Neural cell (in vitro differentiated cells): ENCODE data around the gene SLC13A3. TPM values are rescaled to one million over a fixed set of nuclear protein-coding genes. Genes with fewer than 3 reads are reported as not detected.

ENCODE experiments used
- H2AFZ ChIP-seq: fragments of 200-600, 300-800 bp; sonication (generic), shearing (Covaris generic); 2 replicates; pipeline ENCODE4 v1.6.0; 2014; ENCODE audit warnings: low read depth, mild to moderate bottlenecking, antibody characterized with exemption, low read length, moderate library complexity
- H3F3A ChIP-seq: fragments of 200-600 bp; shearing (Covaris generic); 2 replicates; pipeline ENCODE4 v1.6.1; 2016; ENCODE audit warnings: mild to moderate bottlenecking, moderate library complexity, mixed read lengths, antibody characterized with exemption, low read length; ENCODE audit not compliant: insufficient read depth, poor library complexity, severe bottlenecking
- H3K27ac ChIP-seq: fragments of 200-600, 300-800 bp; sonication (generic), shearing (Covaris generic); 2 replicates; pipeline ENCODE4 v1.5.1; 2014; ENCODE audit warnings: mild to moderate bottlenecking, low read length, moderate library complexity
- H3K27me3 ChIP-seq: fragments of 300-800, 200-600 bp; sonication (generic), shearing (Covaris generic); 2 replicates; pipeline ENCODE4 v1.6.0; 2014; ENCODE audit warnings: mild to moderate bottlenecking, low read depth, low read length, moderate library complexity; ENCODE audit not compliant: insufficient read depth
- H3K36me3 ChIP-seq: fragments of 300-800, 200-600 bp; sonication (generic), shearing (Covaris generic); 2 replicates; pipeline ENCODE4 v1.5.1; 2014; ENCODE audit warnings: mild to moderate bottlenecking, antibody characterized with exemption, low read length, moderate library complexity; ENCODE audit not compliant: insufficient read depth
- H3K4me2 ChIP-seq: fragments of 300-800, 200-600 bp; sonication (generic), shearing (Covaris generic); 2 replicates; pipeline ENCODE4 v1.6.0; 2014; ENCODE audit warnings: mild to moderate bottlenecking, low read length
- H3K4me3 ChIP-seq: fragments of 300-800, 200-600 bp; sonication (generic), shearing (Covaris generic); 2 replicates; pipeline ENCODE4 v1.5.1; 2014; ENCODE audit warnings: mild to moderate bottlenecking, low read length, moderate library complexity
- H3K79me2 ChIP-seq: fragments of 200-600 bp; shearing (Covaris generic); replicated peaks from 2 replicates; pipeline ENCODE4 v1.6.0; 2014; ENCODE audit warnings: mild to moderate bottlenecking, low read length, moderate library complexity; ENCODE audit not compliant: insufficient read depth
- H3K9ac ChIP-seq: fragments of 300-800, 200-600 bp; sonication (generic), shearing (Covaris generic); 2 replicates; pipeline ENCODE4 v1.6.1; 2016; ENCODE audit warnings: mild to moderate bottlenecking, low read length, mixed read lengths
- H3K9me2 ChIP-seq: fragments of 200-600 bp; shearing (Covaris generic); 2 replicates; pipeline ENCODE4 v1.6.1; 2016; ENCODE audit warnings: mild to moderate bottlenecking, low read length, mixed read lengths; ENCODE audit not compliant: insufficient read depth
- H3K9me3 ChIP-seq: fragments of 200-600, 300-800 bp; sonication (generic), shearing (Covaris generic); 2 replicates; pipeline ENCODE4 v1.6.1; 2016; ENCODE audit warnings: mild to moderate bottlenecking, mixed run types, low read length, moderate library complexity, mixed read lengths
- H4K20me1 ChIP-seq: fragments of 200-600 bp; shearing (Covaris generic); 2 replicates; pipeline ENCODE4 v1.6.1; 2016; ENCODE audit warnings: mild to moderate bottlenecking, mixed run types; ENCODE audit not compliant: insufficient read depth
- EP300 ChIP-seq: fragments of 450-650 bp; conservative IDR thresholded peaks from 2 replicates; pipeline ENCODE4 v1.6.1; 2014; ENCODE audit warnings: antibody characterized with exemption, mild to moderate bottlenecking, moderate library complexity; ENCODE audit not compliant: poor library complexity, severe bottlenecking
- EZH2 ChIP-seq: fragments of 200-600, 300-800 bp; shearing (Covaris generic), sonication (generic); IDR thresholded peaks from 2 replicates; pipeline ENCODE4 v1.6.1; 2014; ENCODE audit warnings: antibody characterized with exemption, low read length, borderline replicate concordance, mild to moderate bottlenecking; ENCODE audit not compliant: insufficient read depth, poor library complexity, severe bottlenecking
- MXI1 ChIP-seq: fragments of 450-650 bp; conservative IDR thresholded peaks from 2 replicates; pipeline ENCODE4 v1.6.1; 2014; ENCODE audit warnings: antibody characterized with exemption, mild to moderate bottlenecking; ENCODE audit not compliant: poor library complexity, severe bottlenecking
- POLR2AphosphoS5 ChIP-seq: IDR thresholded peaks from 2 replicates; pipeline ENCODE4 v1.6.1; 2012
- RAD21 ChIP-seq: fragments of 450-650 bp; conservative IDR thresholded peaks from 2 replicates; pipeline ENCODE4 v1.6.1; 2014; ENCODE audit warnings: antibody characterized with exemption, mild to moderate bottlenecking, moderate library complexity
- SMC3 ChIP-seq: fragments of 450-650 bp; conservative IDR thresholded peaks from 2 replicates; pipeline ENCODE4 v1.6.1; 2014; ENCODE audit warnings: antibody characterized with exemption, mild to moderate bottlenecking, moderate library complexity; ENCODE audit not compliant: poor library complexity
- TAF1 ChIP-seq: IDR thresholded peaks from 2 replicates; pipeline ENCODE4 v1.6.1; 2012; ENCODE audit warnings: low read depth
- polyA plus RNA-seq: library from polyadenylated mRNA; depleted of rRNA; stranded (reverse); fragments of >200 nt; gene quantifications from 2 replicates; pipeline ENCODE4 v1.2.3, GENCODE V29; 2014
- TF ChIP-seq, protein P1 (sequence below): fragments of 450-650 bp; IDR thresholded peaks from 2 replicates; pipeline ENCODE4 v1.5.1; 2014; ENCODE audit warnings: antibody characterized with exemption, mild to moderate bottlenecking, moderate library complexity; ENCODE audit not compliant: poor library complexity, severe bottlenecking
- TF ChIP-seq, protein P2 (sequence below): IDR thresholded peaks from 2 replicates; pipeline ENCODE4 v1.6.1; 2012; ENCODE audit warnings: borderline replicate concordance

SLC13A3 gene
- polyA plus RNA-seq, 1 donor from 2014 or later = 5.5 TPM

GRCh38 chr20:46660487-46660886, 9.2 kb upstream of the SLC13A3 start:
- Histone ChIP-seq H3K9ac (no peak overlapping the region), H3K27ac (no peak overlapping the region), H3K9me2 (no peaks in the 10 kb centered on the region), H3K36me3 (peaks cover 7% of the 10 kb centered on the region), H3K79me2 (no peaks in the 10 kb centered on the region), H3K4me3 (no peak overlapping the region), H3F3A (no peaks in the 10 kb centered on the region), H4K20me1 (no peaks in the 10 kb centered on the region), H2AFZ (no peak overlapping the region), H3K9me3 (peaks cover 6% of the 10 kb centered on the region), H3K27me3 (no peaks in the 10 kb centered on the region), H3K4me2 (no peak overlapping the region)
- TF ChIP-seq EZH2 (no peak), RAD21 (no peak), POLR2AphosphoS5 (no peak), EP300 (no peak), SMC3 (no peak), MXI1 (no peak), TAF1 (no peak)
- TF ChIP-seq, protein P1, sequence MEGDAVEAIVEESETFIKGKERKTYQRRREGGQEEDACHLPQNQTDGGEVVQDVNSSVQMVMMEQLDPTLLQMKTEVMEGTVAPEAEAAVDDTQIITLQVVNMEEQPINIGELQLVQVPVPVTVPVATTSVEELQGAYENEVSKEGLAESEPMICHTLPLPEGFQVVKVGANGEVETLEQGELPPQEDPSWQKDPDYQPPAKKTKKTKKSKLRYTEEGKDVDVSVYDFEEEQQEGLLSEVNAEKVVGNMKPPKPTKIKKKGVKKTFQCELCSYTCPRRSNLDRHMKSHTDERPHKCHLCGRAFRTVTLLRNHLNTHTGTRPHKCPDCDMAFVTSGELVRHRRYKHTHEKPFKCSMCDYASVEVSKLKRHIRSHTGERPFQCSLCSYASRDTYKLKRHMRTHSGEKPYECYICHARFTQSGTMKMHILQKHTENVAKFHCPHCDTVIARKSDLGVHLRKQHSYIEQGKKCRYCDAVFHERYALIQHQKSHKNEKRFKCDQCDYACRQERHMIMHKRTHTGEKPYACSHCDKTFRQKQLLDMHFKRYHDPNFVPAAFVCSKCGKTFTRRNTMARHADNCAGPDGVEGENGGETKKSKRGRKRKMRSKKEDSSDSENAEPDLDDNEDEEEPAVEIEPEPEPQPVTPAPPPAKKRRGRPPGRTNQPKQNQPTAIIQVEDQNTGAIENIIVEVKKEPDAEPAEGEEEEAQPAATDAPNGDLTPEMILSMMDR = no peak
- TF ChIP-seq, protein P2, sequence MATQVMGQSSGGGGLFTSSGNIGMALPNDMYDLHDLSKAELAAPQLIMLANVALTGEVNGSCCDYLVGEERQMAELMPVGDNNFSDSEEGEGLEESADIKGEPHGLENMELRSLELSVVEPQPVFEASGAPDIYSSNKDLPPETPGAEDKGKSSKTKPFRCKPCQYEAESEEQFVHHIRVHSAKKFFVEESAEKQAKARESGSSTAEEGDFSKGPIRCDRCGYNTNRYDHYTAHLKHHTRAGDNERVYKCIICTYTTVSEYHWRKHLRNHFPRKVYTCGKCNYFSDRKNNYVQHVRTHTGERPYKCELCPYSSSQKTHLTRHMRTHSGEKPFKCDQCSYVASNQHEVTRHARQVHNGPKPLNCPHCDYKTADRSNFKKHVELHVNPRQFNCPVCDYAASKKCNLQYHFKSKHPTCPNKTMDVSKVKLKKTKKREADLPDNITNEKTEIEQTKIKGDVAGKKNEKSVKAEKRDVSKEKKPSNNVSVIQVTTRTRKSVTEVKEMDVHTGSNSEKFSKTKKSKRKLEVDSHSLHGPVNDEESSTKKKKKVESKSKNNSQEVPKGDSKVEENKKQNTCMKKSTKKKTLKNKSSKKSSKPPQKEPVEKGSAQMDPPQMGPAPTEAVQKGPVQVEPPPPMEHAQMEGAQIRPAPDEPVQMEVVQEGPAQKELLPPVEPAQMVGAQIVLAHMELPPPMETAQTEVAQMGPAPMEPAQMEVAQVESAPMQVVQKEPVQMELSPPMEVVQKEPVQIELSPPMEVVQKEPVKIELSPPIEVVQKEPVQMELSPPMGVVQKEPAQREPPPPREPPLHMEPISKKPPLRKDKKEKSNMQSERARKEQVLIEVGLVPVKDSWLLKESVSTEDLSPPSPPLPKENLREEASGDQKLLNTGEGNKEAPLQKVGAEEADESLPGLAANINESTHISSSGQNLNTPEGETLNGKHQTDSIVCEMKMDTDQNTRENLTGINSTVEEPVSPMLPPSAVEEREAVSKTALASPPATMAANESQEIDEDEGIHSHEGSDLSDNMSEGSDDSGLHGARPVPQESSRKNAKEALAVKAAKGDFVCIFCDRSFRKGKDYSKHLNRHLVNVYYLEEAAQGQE = no peak

DNA sequence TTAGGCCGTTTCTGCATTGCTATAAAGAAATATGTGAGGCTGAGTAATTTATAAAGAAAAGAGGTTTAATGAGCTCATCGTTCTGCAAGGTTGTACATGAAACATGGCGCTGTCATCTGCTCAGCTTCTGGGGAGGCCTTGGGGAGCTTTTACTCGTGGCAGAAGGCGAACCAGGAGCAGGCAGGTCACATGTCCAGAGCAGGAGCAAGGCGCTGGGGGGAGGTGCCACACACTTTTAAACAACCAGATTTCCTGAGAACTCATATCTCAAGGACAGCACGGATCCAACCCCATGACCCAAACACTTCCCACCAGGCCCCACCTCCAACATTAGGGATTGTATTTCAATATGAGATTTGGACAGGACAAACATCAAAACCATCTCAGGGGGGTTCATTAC, 6.4 kb upstream of the SLC13A3 start:
- Histone ChIP-seq H3K79me2 (no peaks in the 10 kb centered on the region), H3K9ac (no peak overlapping the region), H3K4me3 (no peak overlapping the region), H3K4me2 (no peak overlapping the region), H3K27ac (no peak overlapping the region), H4K20me1 (no peaks in the 10 kb centered on the region), H3K9me2 (no peaks in the 10 kb centered on the region), H3K27me3 (no peaks in the 10 kb centered on the region), H3K9me3 (peaks cover 6% of the 10 kb centered on the region), H3F3A (no peaks in the 10 kb centered on the region), H3K36me3 (peaks cover 7% of the 10 kb centered on the region), H2AFZ (no peak overlapping the region)
- TF ChIP-seq, protein P1 = no peak
- no peak for TF ChIP-seq RAD21
- TF ChIP-seq POLR2AphosphoS5 = no peak
